OCI-LY3 (cell line): Measurements from ENCODE around the gene IQSEC1.

Experiments used
- CTCF ChIP-seq: fragments of 200-600, 300-600 bp; sonication (generic); IDR thresholded peaks from 2 replicates; pipeline ENCODE4 v1.5.1; 2014; ENCODE audit warnings: antibody characterized with exemption, low read length, low read depth
- EZH2phosphoT487 ChIP-seq: fragments of 200-600 bp; shearing (Covaris generic); IDR thresholded peaks from 2 replicates; pipeline ENCODE4 v1.6.1; 2018; ENCODE audit warnings: antibody characterized with exemption, mixed run types, low read depth

- no peak for TF ChIP-seq CTCF
- TF ChIP-seq EZH2phosphoT487: no peak
Observed at GRCh38 chr3:12922881-12923431, 150.3 kb downstream of the IQSEC1 start.
